Loucy (cell line): ENCODE data around the gene EPN1.

Experiments
- H2AFZ ChIP-seq: fragments of 200-600 bp; sonication (generic); 2 replicates; pipeline ENCODE4 v1.6.0; 2016; ENCODE audit warnings: antibody characterized with exemption, mild to moderate bottlenecking, low read length, moderate library complexity
- H3F3A ChIP-seq: fragments of 200-600 bp; 2 replicates; pipeline ENCODE4 v1.6.0; 2016; ENCODE audit warnings: antibody characterized with exemption, low read depth, mild to moderate bottlenecking
- H3K27me3 ChIP-seq: fragments of 200-600 bp; sonication (generic); 2 replicates; pipeline ENCODE4 v1.6.1; 2014; ENCODE audit warnings: low read length, mild to moderate bottlenecking; ENCODE audit not compliant: insufficient read depth, poor library complexity, severe bottlenecking
- H3K36me3 ChIP-seq: fragments of 200-600 bp; sonication (generic); 2 replicates; pipeline ENCODE4 v1.6.1; 2016; ENCODE audit warnings: low read length; ENCODE audit not compliant: insufficient read depth
- H3K4me1 ChIP-seq: fragments of 200-600 bp; sonication (generic); 2 replicates; pipeline ENCODE4 v1.5.1; 2014; ENCODE audit warnings: low read length, mild to moderate bottlenecking; ENCODE audit not compliant: insufficient read depth, poor library complexity, severe bottlenecking
- H3K4me2 ChIP-seq: fragments of 200-600 bp; sonication (generic); 2 replicates; pipeline ENCODE4 v1.6.0; 2014; ENCODE audit warnings: antibody characterized with exemption, low read length, low read depth, mild to moderate bottlenecking; ENCODE audit not compliant: poor library complexity, severe bottlenecking
- H3K4me3 ChIP-seq: fragments of 200-600 bp; sonication (generic); 2 replicates; pipeline ENCODE4 v1.5.1; 2014; ENCODE audit warnings: low read length, mild to moderate bottlenecking, mixed read lengths; ENCODE audit not compliant: poor library complexity, severe bottlenecking
- H3K79me2 ChIP-seq: fragments of 200-600 bp; sonication (generic); 2 replicates; pipeline ENCODE4 v1.6.1; 2014; ENCODE audit warnings: low read length; ENCODE audit not compliant: insufficient read depth
- H3K9ac ChIP-seq: fragments of 200-600 bp; sonication (generic); 2 replicates; pipeline ENCODE4 v1.6.0; 2014; ENCODE audit warnings: mild to moderate bottlenecking, low read depth, low read length, moderate library complexity; ENCODE audit not compliant: poor library complexity, severe bottlenecking
- H3K9me2 ChIP-seq: fragments of 200-600 bp; sonication (generic); replicated peaks from 2 replicates; pipeline ENCODE4 v1.6.1; 2016; ENCODE audit warnings: low read depth, low read length, mixed read lengths
- H3K9me3 ChIP-seq: fragments of 200-600 bp; sonication (generic); 2 replicates; pipeline ENCODE4 v1.6.1; 2014; ENCODE audit warnings: mild to moderate bottlenecking, antibody characterized with exemption, low read length, low read depth; ENCODE audit not compliant: insufficient read depth
- H4K20me1 ChIP-seq: fragments of 200-600 bp; sonication (generic); 2 replicates; pipeline ENCODE4 v1.6.0; 2014; ENCODE audit warnings: antibody characterized with exemption, low read length, mild to moderate bottlenecking; ENCODE audit not compliant: insufficient read depth, poor library complexity, severe bottlenecking
- CTCF ChIP-seq: fragments of 200-600 bp; sonication (generic); conservative IDR thresholded peaks from 2 replicates; pipeline ENCODE4 v1.5.1; 2014; ENCODE audit warnings: mild to moderate bottlenecking, antibody characterized with exemption, low read length
- EZH2phosphoT487 ChIP-seq: fragments of 200-600 bp; IDR thresholded peaks from 2 replicates; pipeline ENCODE4 v1.6.1; 2018; ENCODE audit warnings: antibody characterized with exemption, mild to moderate bottlenecking, moderate library complexity, borderline replicate concordance

EPN1 gene

DNA sequence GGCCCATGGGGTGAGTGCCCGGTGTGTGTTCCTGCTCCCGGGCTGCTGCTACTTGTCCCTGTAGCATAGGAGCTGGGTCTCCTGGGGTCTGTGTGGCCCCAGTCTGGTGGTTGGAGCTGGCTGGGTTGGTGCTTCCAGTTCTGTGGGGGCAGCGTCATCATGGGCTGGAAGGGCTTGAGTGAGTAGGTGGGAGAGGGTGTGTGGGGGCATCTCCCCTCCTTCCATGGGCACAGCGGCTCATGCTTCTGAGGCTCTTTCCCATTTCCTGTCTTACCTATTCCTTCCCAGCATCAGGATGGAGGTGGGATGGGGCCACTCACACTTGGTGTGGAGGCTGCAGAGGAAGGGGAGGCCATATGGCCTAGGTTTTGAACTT lies 8.0 kb upstream of the EPN1 start:
- TF ChIP-seq CTCF (no peak), EZH2phosphoT487 (no peak)
- Histone ChIP-seq H3K9ac (no peak overlapping the region), H3K9me2 (no peaks in the 10 kb centered on the region), H4K20me1 (peaks cover 92% of the 10 kb centered on the region), H3K4me3 (no peak overlapping the region), H3K4me2 (no peak overlapping the region), H3K4me1 (no peaks in the 10 kb centered on the region), H3K9me3 (no peaks in the 10 kb centered on the region), H3F3A (no peaks in the 10 kb centered on the region), H3K36me3 (peaks cover 90% of the 10 kb centered on the region), H3K27me3 (no peaks in the 10 kb centered on the region), H3K79me2 (peaks cover 96% of the 10 kb centered on the region), H2AFZ (no peak overlapping the region)

DNA sequence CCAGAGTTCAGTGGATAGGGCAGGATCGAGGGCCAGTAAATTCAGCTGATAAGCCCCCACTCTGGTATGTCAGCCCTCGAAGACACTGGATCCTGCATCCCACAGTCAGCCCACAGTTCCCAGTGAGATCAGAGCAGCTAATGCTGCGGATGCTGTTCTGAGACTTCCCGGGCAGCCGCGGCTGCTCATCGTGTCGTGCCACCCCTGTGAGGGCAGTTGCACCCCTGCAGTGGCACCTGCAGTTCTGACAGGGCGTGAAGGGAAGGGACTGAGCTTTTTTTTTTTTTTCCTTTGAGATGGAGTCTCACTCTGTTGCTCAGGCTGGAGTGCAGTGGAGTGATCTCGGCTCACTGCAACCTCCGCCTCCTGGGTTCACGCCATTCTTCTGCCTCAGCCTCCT lies 7.5 kb upstream of the EPN1 start:
- Histone ChIP-seq H3K4me1 (no peaks in the 10 kb centered on the region), H3K36me3 (peaks cover 90% of the 10 kb centered on the region), H4K20me1 (peaks cover 92% of the 10 kb centered on the region), H2AFZ (no peak overlapping the region), H3F3A (no peaks in the 10 kb centered on the region), H3K9me2 (no peaks in the 10 kb centered on the region), H3K79me2 (peaks cover 96% of the 10 kb centered on the region), H3K9me3 (no peaks in the 10 kb centered on the region), H3K4me3 (no peak overlapping the region), H3K9ac (no peak overlapping the region), H3K27me3 (no peaks in the 10 kb centered on the region), H3K4me2 (no peak overlapping the region)
- no peak for TF ChIP-seq EZH2phosphoT487
- no peak for TF ChIP-seq CTCF

GRCh38 chr19:55667958-55668357 lies 7.1 kb upstream of the EPN1 start:
- no peak overlapping the region for H2AFZ ChIP-seq
- peaks cover 92% of the 10 kb centered on the region for H4K20me1 ChIP-seq
- H3K36me3 ChIP-seq, result peaks cover 90% of the 10 kb centered on the region
- no peaks in the 10 kb centered on the region for H3F3A ChIP-seq
- TF ChIP-seq CTCF, result no peak
- no peak for TF ChIP-seq EZH2phosphoT487
- no peaks in the 10 kb centered on the region for H3K4me1 ChIP-seq
- no peaks in the 10 kb centered on the region for H3K27me3 ChIP-seq
- H3K4me3 ChIP-seq, result no peak overlapping the region
- no peak overlapping the region for H3K4me2 ChIP-seq
- H3K9ac ChIP-seq, result no peak overlapping the region
- H3K9me2 ChIP-seq, result no peaks in the 10 kb centered on the region
- H3K9me3 ChIP-seq, result no peaks in the 10 kb centered on the region
- H3K79me2 ChIP-seq, result peaks cover 96% of the 10 kb centered on the region
